GM12878 (cell line): ENCODE measurements around the gene IL10. TPM values are rescaled to one million over a fixed set of nuclear protein-coding genes. Genes with fewer than 3 reads are reported as not detected.

ENCODE experiments used
- CBFB ChIP-seq: IDR thresholded peaks from 2 replicates; pipeline ENCODE4 v1.6.1; 2016; ENCODE audit warnings: antibody characterized with exemption, low read depth
- CHD1 ChIP-seq: IDR thresholded peaks from 2 replicates; pipeline ENCODE4 v1.6.1; 2012; ENCODE audit warnings: low read depth, low read length, improper control_type of control experiment
- CHD2 ChIP-seq: IDR thresholded peaks from 2 replicates; pipeline ENCODE4 v1.6.1; 2011; ENCODE audit warnings: low read depth, low read length, improper control_type of control experiment, borderline replicate concordance
- EGR1 ChIP-seq, 2 experiments: IDR thresholded peaks; 1 replicate in 1 of 2; 2 replicates in 1 of 2; pipeline ENCODE4 v1.6.1; 2011 to 2012; ENCODE audit warnings: low read depth in 2 of 2, low read length in 2 of 2, borderline replicate concordance in 1 of 2, mild to moderate bottlenecking in 1 of 2, moderate library complexity in 1 of 2
- HDGF ChIP-seq: fragments of 450-650 bp; IDR thresholded peaks from 2 replicates; pipeline ENCODE4 v1.6.1; 2016; ENCODE audit warnings: antibody characterized with exemption
- IKZF2 ChIP-seq, 2 experiments: fragments of 450-650 bp; IDR thresholded peaks; 2 replicates each; pipeline ENCODE4 v1.6.1; 2017; ENCODE audit warnings: mild to moderate bottlenecking in 2 of 2, moderate library complexity in 2 of 2
- IRF4 ChIP-seq: IDR thresholded peaks from 2 replicates; pipeline ENCODE4 v1.6.1; 2011; ENCODE audit warnings: low read depth, low read length
- MAX ChIP-seq: IDR thresholded peaks from 2 replicates; pipeline ENCODE4 v1.6.1; 2012; ENCODE audit warnings: low read depth, low read length, improper control_type of control experiment
- MEF2B ChIP-seq: fragments of 450-650 bp; IDR thresholded peaks from 2 replicates; pipeline ENCODE4 v1.6.1; 2018; ENCODE audit warnings: mild to moderate bottlenecking, moderate library complexity; ENCODE audit not compliant: partially characterized antibody, poor library complexity, severe bottlenecking
- PAX8 ChIP-seq: fragments of 450-650 bp; IDR thresholded peaks from 2 replicates; pipeline ENCODE4 v1.6.1; 2017; ENCODE audit warnings: mild to moderate bottlenecking, moderate library complexity
- RAD51 ChIP-seq: fragments of 450-650 bp; IDR thresholded peaks from 2 replicates; pipeline ENCODE4 v1.6.1; 2016; ENCODE audit warnings: moderate library complexity, mild to moderate bottlenecking, inconsistent platforms
- RELA ChIP-seq: fragments of 450-650 bp; IDR thresholded peaks from 2 replicates; pipeline ENCODE4 v1.8.0; 2014; ENCODE audit warnings: borderline replicate concordance; ENCODE audit not compliant: partially characterized antibody
- TAF1 ChIP-seq: IDR thresholded peaks from 2 replicates; pipeline ENCODE4 v1.6.1; 2011; ENCODE audit warnings: mild to moderate bottlenecking, low read depth, low read length, borderline replicate concordance
- TARDBP ChIP-seq: IDR thresholded peaks from 2 replicates; pipeline ENCODE4 v1.6.1; 2016; ENCODE audit warnings: borderline replicate concordance
- TCF12 ChIP-seq: IDR thresholded peaks from 2 replicates; pipeline ENCODE4 v1.6.1; 2011; ENCODE audit warnings: low read depth, mild to moderate bottlenecking, low read length
- ZBED1 ChIP-seq: IDR thresholded peaks from 2 replicates; pipeline ENCODE4 v1.6.1; 2016; ENCODE audit warnings: borderline replicate concordance
- ZBTB4 ChIP-seq: fragments of 450-650 bp; formaldehyde crosslinking; IDR thresholded peaks from 2 replicates; pipeline ENCODE4 v1.4.0; 2022; ENCODE audit warnings: mild to moderate bottlenecking, moderate library complexity
- ZZZ3 ChIP-seq: IDR thresholded peaks from 2 replicates; pipeline ENCODE4 v1.6.1; 2011; ENCODE audit warnings: low read depth; ENCODE audit not compliant: control insufficient read depth, insufficient read length
- polyA plus RNA-seq, 11 experiments: library from polyadenylated mRNA; depleted of rRNA in 4 of 11; unstranded in 6 of 11; stranded (reverse) in 5 of 11; fragments of >200 nt; fragmentation: Nextera tagmentation in 4 of 11; fragmentation: Illumina TruSeq in 1 of 11; extraction: Ambion mirVana in 4 of 11; extraction: Trizol in 1 of 11; gene quantifications; 1 replicate in 1 of 11; 2 replicates in 10 of 11; pipeline versions ENCODE4 v1.2.1 to v1.2.3, GENCODE V29; 2011 to 2016; ENCODE audit warnings: inconsistent platforms in 2 of 11, missing spikeins in 2 of 11, low read depth in 1 of 11
- total RNA-seq, 4 experiments: library from RNA; depleted of rRNA in 3 of 4; stranded (reverse); fragments of >200 nt in 3 of 4; fragmentation: Illumina TruSeq in 1 of 4; extraction: Trizol in 1 of 4; gene quantifications; 2 replicates each; pipeline versions ENCODE4 v1.2.1 to v1.2.3, GENCODE V29; 2013 to 2021
- TF ChIP-seq, protein P1 (sequence below): fragments of 450-650 bp; IDR thresholded peaks from 2 replicates; pipeline ENCODE4 v1.6.1; 2017; ENCODE audit warnings: mild to moderate bottlenecking, low read depth, inconsistent platforms; ENCODE audit not compliant: poor library complexity, severe bottlenecking
- TF ChIP-seq, protein P2 (sequence below): fragments of 450-650 bp; IDR thresholded peaks from 2 replicates; pipeline ENCODE4 v1.6.1; 2017; ENCODE audit warnings: low read depth, mild to moderate bottlenecking, moderate library complexity

The IL10 gene
- total and polyA plus RNA-seq, 10 of the 15 experiments (the other 5 are each of a cell fraction or from before 2014, with no cell fraction given) = 0.34 to 5.0 (median 1.1) TPM

GRCh38 chr1:206816390-206817287, 44.3 kb upstream of the IL10 start (continued):
- TF ChIP-seq, protein P1, sequence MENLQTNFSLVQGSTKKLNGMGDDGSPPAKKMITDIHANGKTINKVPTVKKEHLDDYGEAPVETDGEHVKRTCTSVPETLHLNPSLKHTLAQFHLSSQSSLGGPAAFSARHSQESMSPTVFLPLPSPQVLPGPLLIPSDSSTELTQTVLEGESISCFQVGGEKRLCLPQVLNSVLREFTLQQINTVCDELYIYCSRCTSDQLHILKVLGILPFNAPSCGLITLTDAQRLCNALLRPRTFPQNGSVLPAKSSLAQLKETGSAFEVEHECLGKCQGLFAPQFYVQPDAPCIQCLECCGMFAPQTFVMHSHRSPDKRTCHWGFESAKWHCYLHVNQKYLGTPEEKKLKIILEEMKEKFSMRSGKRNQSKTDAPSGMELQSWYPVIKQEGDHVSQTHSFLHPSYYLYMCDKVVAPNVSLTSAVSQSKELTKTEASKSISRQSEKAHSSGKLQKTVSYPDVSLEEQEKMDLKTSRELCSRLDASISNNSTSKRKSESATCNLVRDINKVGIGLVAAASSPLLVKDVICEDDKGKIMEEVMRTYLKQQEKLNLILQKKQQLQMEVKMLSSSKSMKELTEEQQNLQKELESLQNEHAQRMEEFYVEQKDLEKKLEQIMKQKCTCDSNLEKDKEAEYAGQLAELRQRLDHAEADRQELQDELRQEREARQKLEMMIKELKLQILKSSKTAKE = peak; percentile 23
- no peak for TF ChIP-seq CHD2
- TF ChIP-seq ZZZ3 = no peak
- TF ChIP-seq MEF2B = no peak
- peak in 1 of 2 experiments; percentile 12; a peak in 1 of 4 replicates for TF ChIP-seq IKZF2 (IDR thresholded peaks at IDR 0.05)
- TF ChIP-seq MAX = no peak
- TF ChIP-seq HDGF = no peak
- no peak for TF ChIP-seq TCF12
- TF ChIP-seq, protein P2, sequence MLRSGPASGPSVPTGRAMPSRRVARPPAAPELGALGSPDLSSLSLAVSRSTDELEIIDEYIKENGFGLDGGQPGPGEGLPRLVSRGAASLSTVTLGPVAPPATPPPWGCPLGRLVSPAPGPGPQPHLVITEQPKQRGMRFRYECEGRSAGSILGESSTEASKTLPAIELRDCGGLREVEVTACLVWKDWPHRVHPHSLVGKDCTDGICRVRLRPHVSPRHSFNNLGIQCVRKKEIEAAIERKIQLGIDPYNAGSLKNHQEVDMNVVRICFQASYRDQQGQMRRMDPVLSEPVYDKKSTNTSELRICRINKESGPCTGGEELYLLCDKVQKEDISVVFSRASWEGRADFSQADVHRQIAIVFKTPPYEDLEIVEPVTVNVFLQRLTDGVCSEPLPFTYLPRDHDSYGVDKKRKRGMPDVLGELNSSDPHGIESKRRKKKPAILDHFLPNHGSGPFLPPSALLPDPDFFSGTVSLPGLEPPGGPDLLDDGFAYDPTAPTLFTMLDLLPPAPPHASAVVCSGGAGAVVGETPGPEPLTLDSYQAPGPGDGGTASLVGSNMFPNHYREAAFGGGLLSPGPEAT = 0 out of 2 replicates have a peak, but pooled peaks have one; percentile 46
- no peak for TF ChIP-seq RELA
- TF ChIP-seq EGR1 (IDR thresholded peaks at IDR 0.05; ENCODE audit: borderline replicate concordance in 1 of 2, low read depth in 2 of 2, low read length in 2 of 2) = no peak
- TF ChIP-seq CHD1 = no peak
- TF ChIP-seq CBFB = no peak
- no peak for TF ChIP-seq TARDBP
- TF ChIP-seq IRF4 = peak; percentile 47; the same call in 1 of the 2 replicates
- TF ChIP-seq ZBTB4 (CRISPR knock-in tag) = no peak
- no peak for TF ChIP-seq ZBED1
- no peak for TF ChIP-seq RAD51
- no peak for TF ChIP-seq PAX8
- TF ChIP-seq TAF1 = no peak
